HepG2 (cell line): Measurements from ENCODE around the gene THOC5. TPM values are rescaled to one million over a fixed set of nuclear protein-coding genes. Genes with fewer than 3 reads are reported as not detected.

Source experiments
- AGO1 ChIP-seq: fragments of 200-400 bp; formaldehyde crosslinking; IDR thresholded peaks from 2 replicates; pipeline ENCODE4 v1.6.1; 2017; ENCODE audit warnings: mild to moderate bottlenecking, low read depth, low read length, moderate library complexity; ENCODE audit not compliant: poor library complexity, severe bottlenecking
- BCLAF1 ChIP-seq: fragments of 450-650 bp; IDR thresholded peaks from 2 replicates; pipeline ENCODE4 v1.6.1; 2017; ENCODE audit warnings: mild to moderate bottlenecking
- EEA1 ChIP-seq: sonication (generic); formaldehyde crosslinking; IDR thresholded peaks from 2 replicates; pipeline ENCODE4 v1.5.1; 2020; ENCODE audit warnings: mild to moderate bottlenecking, missing genetic modification reagents, borderline replicate concordance
- FOXO1 ChIP-seq: sonication (generic); formaldehyde crosslinking; IDR thresholded peaks from 2 replicates; pipeline ENCODE4 v1.4.0; 2020; ENCODE audit warnings: missing genetic modification reagents
- GABPA ChIP-seq, 2 experiments: IDR thresholded peaks; 2 replicates each; pipeline ENCODE4 v1.6.1; 2011 to 2016; ENCODE audit warnings: low read depth in 2 of 2, low read length in 1 of 2, missing biosample characterization in 1 of 2, missing genetic modification characterization in 1 of 2
- GLI4 ChIP-seq: sonication (generic); formaldehyde crosslinking; IDR thresholded peaks from 2 replicates; pipeline ENCODE4 v1.5.1; 2020; ENCODE audit warnings: missing genetic modification reagents, mild to moderate bottlenecking, moderate library complexity, borderline replicate concordance
- ONECUT2 ChIP-seq: sonication (generic); formaldehyde crosslinking; IDR thresholded peaks from 2 replicates; pipeline ENCODE4 v1.4.0; 2020; ENCODE audit warnings: missing genetic modification reagents
- PAWR ChIP-seq: sonication (generic); formaldehyde crosslinking; IDR thresholded peaks from 2 replicates; pipeline ENCODE4 v1.4.0; 2020; ENCODE audit warnings: missing genetic modification reagents, mild to moderate bottlenecking, borderline replicate concordance
- SALL1 ChIP-seq: sonication (generic); formaldehyde crosslinking; IDR thresholded peaks from 2 replicates; pipeline ENCODE4 v1.8.0; 2022; ENCODE audit warnings: mild to moderate bottlenecking, missing genetic modification reagents
- SMAD1 ChIP-seq: sonication (generic); formaldehyde crosslinking; IDR thresholded peaks from 2 replicates; pipeline ENCODE4 v1.4.0; 2020; ENCODE audit warnings: missing genetic modification reagents, low read depth, mild to moderate bottlenecking, borderline replicate concordance
- SMARCE1 ChIP-seq: fragments of 450-650 bp; IDR thresholded peaks from 2 replicates; pipeline ENCODE4 v1.6.1; 2017; ENCODE audit warnings: borderline replicate concordance
- SOX13 ChIP-seq, 3 experiments: fragments of 450-650 bp in 1 of 3; sonication (generic) in 1 of 3; formaldehyde crosslinking in 1 of 3; IDR thresholded peaks in 2 of 3; conservative IDR thresholded peaks in 1 of 3; 2 replicates each; pipeline versions ENCODE4 v1.5.0 to v1.6.1; 2016 to 2020; ENCODE audit warnings: antibody characterized with exemption in 1 of 3, mild to moderate bottlenecking in 1 of 3, missing compliant biosample characterization in 1 of 3, missing genetic modification reagents in 1 of 3, moderate library complexity in 1 of 3
- SOX5 ChIP-seq: IDR thresholded peaks from 2 replicates; pipeline ENCODE4 v1.6.1; 2016; ENCODE audit warnings: borderline replicate concordance
- TCF7L2 ChIP-seq: IDR thresholded peaks from 2 replicates; pipeline ENCODE4 v1.6.1; 2011; ENCODE audit warnings: mild to moderate bottlenecking, low read depth, low read length, moderate library complexity
- THRA ChIP-seq: sonication (generic); formaldehyde crosslinking; IDR thresholded peaks from 2 replicates; pipeline ENCODE4 v1.4.0; 2020; ENCODE audit warnings: missing genetic modification reagents, borderline replicate concordance
- ZBTB25 ChIP-seq: IDR thresholded peaks from 2 replicates; pipeline ENCODE4 v1.6.1; 2018; ENCODE audit warnings: missing genetic modification reagents
- polyA plus RNA-seq, 8 experiments: library from polyadenylated mRNA; depleted of rRNA in 3 of 8; stranded (reverse) in 7 of 8; unstranded in 1 of 8; fragments of >200 nt; fragmentation: Illumina TruSeq in 4 of 8; extraction: Trizol in 4 of 8; gene quantifications; 2 replicates each; pipeline versions ENCODE4 v1.2.1 to v1.2.3, GENCODE V29; 2011 to 2016; ENCODE audit warnings: low read depth in 4 of 8, missing spikeins in 1 of 8, mixed read lengths in 1 of 8; ENCODE audit not compliant: insufficient read depth in 1 of 8
- total RNA-seq, 5 experiments: library from RNA; depleted of rRNA; stranded (reverse); fragments of >200 nt; fragmentation: Illumina TruSeq; extraction: Trizol; gene quantifications; 2 replicates each; pipeline ENCODE4 v1.2.3, GENCODE V29; 2016; ENCODE audit warnings: low read depth in 1 of 5
- TF ChIP-seq, protein P1 (sequence below): sonication (generic); formaldehyde crosslinking; IDR thresholded peaks from 2 replicates; pipeline ENCODE4 v1.5.1; 2020; ENCODE audit warnings: mild to moderate bottlenecking, missing genetic modification reagents
- TF ChIP-seq, protein P2 (sequence below): sonication (generic); formaldehyde crosslinking; IDR thresholded peaks from 2 replicates; pipeline ENCODE4 v1.5.0; 2020; ENCODE audit warnings: mild to moderate bottlenecking, missing genetic modification reagents

Gene THOC5
- total and polyA plus RNA-seq, 2 of the 13 experiments (the other 11 are each of a cell fraction or from before 2014, with no cell fraction given) = 45.8 to 46.7 TPM

GRCh38 chr22:29584975-29585374, 31.4 kb upstream of the THOC5 start (continued):
- TF ChIP-seq SOX13 (IDR thresholded peaks at IDR 0.05) = no peak
- TF ChIP-seq SOX13 (CRISPR knock-in tag; conservative IDR thresholded peaks at IDR 0.05 in 1 of 2, IDR thresholded peaks at IDR 0.05 in 1 of 2) = peak in 1 of 2 experiments; percentile 49; a peak in 1 of 4 replicates
- TF ChIP-seq, protein P1, sequence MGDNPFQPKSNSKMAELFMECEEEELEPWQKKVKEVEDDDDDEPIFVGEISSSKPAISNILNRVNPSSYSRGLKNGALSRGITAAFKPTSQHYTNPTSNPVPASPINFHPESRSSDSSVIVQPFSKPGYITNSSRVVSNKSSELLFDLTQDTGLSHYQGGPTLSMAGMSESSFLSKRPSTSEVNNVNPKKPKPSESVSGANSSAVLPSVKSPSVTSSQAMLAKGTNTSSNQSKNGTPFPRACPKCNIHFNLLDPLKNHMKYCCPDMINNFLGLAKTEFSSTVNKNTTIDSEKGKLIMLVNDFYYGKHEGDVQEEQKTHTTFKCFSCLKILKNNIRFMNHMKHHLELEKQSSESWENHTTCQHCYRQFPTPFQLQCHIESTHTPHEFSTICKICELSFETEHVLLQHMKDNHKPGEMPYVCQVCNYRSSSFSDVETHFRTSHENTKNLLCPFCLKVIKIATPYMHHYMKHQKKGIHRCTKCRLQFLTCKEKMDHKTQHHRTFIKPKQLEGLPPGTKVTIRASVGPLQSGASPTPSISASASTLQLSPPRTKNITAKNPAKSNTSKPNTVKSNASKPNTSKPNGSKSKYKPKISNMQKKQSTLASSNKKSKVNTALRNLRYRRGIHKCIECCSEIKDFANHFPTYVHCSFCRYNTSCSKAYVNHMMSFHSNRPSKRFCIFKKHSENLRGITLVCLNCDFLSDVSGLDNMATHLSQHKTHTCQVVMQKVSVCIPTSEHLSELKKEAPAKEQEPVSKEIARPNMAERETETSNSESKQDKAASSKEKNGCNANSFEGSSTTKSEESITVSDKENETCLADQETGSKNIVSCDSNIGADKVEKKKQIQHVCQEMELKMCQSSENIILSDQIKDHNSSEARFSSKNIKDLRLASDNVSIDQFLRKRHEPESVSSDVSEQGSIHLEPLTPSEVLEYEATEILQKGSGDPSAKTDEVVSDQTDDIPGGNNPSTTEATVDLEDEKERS (CRISPR knock-in tag) = no peak
- no peak for TF ChIP-seq PAWR (CRISPR knock-in tag)
- no peak for TF ChIP-seq SALL1 (CRISPR knock-in tag)
- no peak for TF ChIP-seq ONECUT2
- no peak for TF ChIP-seq ZBTB25
- TF ChIP-seq FOXO1 = no peak
- TF ChIP-seq AGO1 = no peak
- TF ChIP-seq GLI4 = no peak
- no peak for TF ChIP-seq THRA (CRISPR knock-in tag)
- no peak for TF ChIP-seq GABPA (IDR thresholded peaks at IDR 0.05; ENCODE audit: low read depth, low read length)
- TF ChIP-seq GABPA (CRISPR knock-in tag; IDR thresholded peaks at IDR 0.05; ENCODE audit: low read depth) = no peak
- peak; percentile 14; the same call in 1 of the 2 replicates for TF ChIP-seq SOX5 (CRISPR knock-in tag)
- TF ChIP-seq SMARCE1 = no peak
- TF ChIP-seq, protein P2, sequence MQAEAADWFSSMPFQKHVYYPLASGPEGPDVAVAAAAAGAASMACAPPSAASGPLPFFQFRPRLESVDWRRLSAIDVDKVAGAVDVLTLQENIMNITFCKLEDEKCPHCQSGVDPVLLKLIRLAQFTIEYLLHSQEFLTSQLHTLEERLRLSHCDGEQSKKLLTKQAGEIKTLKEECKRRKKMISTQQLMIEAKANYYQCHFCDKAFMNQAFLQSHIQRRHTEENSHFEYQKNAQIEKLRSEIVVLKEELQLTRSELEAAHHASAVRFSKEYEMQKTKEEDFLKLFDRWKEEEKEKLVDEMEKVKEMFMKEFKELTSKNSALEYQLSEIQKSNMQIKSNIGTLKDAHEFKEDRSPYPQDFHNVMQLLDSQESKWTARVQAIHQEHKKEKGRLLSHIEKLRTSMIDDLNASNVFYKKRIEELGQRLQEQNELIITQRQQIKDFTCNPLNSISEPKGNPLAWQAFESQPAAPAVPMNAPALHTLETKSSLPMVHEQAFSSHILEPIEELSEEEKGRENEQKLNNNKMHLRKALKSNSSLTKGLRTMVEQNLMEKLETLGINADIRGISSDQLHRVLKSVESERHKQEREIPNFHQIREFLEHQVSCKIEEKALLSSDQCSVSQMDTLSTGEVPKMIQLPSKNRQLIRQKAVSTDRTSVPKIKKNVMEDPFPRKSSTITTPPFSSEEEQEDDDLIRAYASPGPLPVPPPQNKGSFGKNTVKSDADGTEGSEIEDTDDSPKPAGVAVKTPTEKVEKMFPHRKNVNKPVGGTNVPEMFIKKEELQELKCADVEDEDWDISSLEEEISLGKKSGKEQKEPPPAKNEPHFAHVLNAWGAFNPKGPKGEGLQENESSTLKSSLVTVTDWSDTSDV (CRISPR knock-in tag) = no peak
- TF ChIP-seq TCF7L2 = no peak
- TF ChIP-seq EEA1 = no peak
- no peak for TF ChIP-seq BCLAF1
- TF ChIP-seq SMAD1 (CRISPR knock-in tag) = no peak
